Measurements from ENCODE around the gene MRM1.

DNA sequence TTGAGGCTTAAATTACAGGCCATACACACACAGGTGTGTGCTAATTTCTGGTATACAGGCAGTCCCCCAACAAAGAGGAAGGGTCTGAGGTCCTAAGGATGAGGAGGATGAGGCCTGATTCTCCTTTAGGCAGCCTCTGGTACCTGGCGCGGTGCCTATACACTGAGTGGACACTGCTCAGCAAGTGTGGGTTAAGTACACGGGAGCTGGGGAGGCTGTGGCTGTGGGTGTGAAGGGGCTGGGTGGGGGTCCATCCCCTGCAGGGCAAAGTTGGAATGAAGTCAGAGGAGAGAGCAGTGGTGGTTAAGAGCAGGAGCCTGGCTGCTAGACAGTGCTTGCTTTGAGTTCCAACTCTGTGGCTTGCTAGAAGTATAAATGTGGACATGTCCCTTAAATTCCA, 10.9 kb downstream of the MRM1 start:
- TF ChIP-seq CTCF (IDR thresholded peaks at IDR 0.05): no peak
- TF ChIP-seq POLR2A (IDR thresholded peaks at IDR 0.05): no peak

Measured in breast epithelium (tissue), 3 donors.